ENCODE measurements around the gene PPY.
"Not testable (repeated sequence)": the region's sequence is repeated elsewhere in the genome, so short reads cannot be mapped to it uniquely, and the experiment has no call there.

The PPY gene

DNA sequence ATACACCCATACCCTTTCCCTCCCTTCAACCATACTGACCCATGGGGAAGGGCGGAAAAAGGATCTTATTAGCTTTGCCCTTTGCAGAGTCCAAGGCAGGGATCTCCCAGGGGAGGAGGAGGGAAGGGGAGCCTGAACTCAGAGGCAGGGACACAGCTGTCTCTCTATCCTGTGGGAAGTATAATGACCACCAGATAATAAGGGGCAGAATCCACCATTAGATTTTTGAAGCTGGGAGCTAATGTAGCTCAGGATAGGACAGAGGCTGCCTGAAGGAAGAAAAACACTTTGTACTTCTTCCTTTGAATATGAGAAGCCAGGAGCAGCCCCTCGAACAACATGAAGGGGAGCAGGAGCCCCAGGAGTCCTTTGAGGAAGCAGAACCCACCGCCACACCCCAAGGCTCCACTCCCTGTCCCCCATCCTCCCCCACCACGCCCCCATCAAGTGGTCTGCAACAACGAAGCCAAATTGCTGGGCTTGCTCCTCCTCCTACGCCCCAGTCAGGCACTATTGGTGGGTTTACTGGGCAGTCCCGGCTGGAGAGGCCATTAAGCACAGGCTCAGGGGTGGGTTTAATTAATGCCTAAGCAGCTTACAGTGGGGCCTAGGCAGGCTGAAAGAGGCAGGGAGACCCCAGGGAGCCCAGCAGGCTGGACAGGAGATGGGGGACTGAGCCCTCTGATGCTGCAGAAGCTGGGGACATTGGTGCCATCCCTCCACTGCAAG lies 40.3 kb downstream of the PPY start:
- no peak for DNase-seq

DNA sequence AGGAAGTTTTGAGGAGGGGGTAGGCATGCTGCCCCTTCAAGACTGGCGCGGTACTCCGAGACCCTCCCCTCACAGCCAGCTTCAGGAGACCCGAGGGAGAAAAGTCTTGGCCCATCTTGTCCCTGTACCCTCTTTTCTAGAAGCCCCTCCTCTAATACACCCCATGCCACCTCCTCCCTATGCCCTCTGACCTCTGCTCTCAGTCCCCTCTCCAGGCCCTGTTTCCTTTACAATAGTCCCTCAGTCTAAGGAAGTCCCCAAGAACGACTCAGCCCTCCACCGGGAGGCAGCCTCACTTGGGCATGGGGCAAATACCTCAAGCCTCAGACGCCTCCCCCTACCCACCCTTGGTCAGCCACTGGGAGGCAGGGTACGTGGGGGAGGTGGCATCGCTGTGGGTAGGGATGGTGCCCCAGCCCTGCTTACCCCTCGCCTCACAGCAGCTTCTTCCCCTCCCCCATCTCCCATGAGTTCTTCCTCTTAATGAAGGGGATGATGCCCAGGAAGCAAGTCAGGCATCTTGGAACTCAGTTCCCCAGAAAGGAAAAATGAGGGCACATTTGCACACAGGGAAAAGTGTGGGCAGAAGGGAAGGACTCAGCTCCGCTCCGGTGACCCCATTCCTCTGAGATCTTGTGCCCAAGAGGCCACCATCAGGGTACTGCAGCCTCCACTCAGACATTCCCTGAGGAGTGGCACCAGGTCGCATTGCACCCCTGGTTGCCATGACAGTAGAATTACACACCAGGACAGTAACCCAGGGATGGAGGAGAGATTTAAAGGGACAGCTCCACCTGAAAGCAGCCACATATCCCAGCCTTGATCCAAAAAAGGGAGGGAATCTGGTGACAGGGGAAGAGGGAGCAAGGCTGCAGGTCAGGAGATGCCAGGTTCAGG lies 41.2 kb downstream of the PPY start:
- DNase-seq, result no peak

DNA sequence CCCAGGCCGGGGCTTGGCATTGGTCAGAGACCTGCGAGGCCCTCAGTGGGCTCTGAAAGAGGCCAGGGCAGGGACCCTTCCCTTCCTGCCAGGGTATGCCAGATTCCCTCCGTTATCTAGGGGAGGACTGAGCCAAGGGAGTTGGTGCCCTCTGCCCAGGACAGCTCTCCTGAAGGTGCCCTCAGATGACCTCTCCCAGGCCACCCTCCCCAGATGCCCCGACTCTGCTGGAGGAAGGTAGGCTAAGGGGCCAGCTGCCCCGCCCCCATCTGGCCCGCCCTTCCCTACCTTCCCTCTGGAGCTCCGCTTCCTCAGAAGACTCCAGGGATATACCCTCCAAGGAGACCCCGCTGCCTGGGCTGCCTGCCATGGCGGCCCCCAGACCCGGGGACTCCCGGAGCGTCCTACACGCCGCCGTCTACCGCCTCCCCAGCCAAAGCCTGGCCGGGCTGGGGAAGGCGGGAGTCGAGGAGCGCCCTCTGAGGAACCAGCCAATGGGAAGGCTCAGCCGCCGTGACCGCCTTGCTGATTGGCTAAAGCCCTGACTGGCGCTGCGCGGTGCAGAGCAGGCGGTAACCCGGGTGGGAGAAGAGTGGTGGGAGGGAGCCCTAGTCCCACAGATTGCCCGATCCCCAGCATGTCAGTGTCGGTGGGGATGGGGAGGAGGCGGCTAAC lies 42.0 kb downstream of the PPY start:
- peak; percentile 79 for DNase-seq

DNA sequence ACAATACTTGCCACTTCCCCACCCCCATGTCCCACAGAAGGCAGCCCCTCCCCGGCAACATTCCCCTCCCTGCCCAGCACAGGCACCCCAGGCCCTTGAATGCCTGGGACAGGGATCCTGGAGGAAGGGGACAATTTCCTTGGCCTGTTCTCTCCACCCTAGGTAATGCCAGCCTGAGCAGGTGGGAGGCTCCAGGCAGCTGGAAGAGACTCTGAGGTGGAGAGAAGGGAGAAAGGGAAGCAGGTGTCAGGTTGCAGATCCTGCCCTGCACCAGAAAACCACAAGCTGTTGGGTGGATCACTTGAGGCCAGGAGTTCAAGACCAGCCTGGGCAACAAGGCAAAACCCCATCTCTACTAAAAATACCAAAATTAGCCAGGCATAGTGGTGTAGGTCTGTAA lies 43.8 kb downstream of the PPY start:
- DNase-seq, result no peak

DNA sequence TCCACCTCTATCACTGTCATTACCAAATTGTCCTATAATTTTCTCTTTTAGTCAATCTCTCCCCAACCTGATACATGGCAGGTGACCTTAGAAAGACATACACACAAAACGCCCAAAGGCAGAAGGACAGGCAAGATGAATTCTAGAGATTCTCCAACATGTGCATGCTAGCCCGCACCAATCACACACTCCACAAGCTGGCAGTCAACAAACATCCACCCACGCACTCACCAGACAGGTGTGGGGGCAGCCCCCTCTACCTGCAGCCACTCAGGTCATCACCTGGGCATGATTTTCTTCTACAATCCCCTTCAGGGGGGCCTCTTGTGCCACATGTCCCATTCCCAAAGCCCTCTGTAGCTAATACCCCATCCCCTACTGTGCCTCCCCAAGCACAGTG lies 44.4 kb downstream of the PPY start:
- no peak for DNase-seq

DNA sequence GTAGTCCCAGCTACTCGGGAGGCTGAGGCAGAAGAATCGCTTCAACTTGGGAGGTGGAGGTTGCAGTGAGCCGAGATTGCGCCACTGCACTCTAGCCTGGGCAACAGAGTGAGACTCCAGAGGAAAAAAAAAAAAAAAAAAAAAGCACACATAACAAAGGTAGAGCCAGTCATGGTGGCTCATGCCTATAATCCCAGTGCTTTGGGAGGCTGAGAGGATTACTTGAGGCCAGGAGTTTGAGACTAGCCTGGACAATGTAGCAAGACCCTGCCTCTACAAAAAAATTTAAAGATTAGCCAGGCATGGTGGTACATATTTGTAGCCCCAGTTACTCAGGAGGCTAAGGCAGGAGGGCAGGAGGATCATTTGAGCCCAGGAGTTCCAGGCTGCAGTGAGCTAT lies 47.8 kb downstream of the PPY start:
- DNase-seq, result not testable (repeated sequence)

DNA sequence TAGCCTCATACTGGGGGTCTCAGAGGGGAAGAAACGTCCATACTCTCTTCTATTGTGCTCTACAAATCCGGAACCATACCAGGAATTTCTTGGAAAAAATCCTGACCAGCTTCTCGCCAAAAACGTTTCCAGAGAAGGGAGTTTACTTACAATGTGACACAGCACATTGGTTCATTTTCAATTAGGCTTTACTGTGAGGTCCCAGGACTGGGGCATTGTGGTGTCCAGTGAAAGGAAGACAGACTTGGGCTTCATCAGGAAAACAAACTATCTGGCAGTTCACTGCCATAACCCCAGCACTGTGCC lies 49.7 kb downstream of the PPY start:
- no peak for DNase-seq

DNA sequence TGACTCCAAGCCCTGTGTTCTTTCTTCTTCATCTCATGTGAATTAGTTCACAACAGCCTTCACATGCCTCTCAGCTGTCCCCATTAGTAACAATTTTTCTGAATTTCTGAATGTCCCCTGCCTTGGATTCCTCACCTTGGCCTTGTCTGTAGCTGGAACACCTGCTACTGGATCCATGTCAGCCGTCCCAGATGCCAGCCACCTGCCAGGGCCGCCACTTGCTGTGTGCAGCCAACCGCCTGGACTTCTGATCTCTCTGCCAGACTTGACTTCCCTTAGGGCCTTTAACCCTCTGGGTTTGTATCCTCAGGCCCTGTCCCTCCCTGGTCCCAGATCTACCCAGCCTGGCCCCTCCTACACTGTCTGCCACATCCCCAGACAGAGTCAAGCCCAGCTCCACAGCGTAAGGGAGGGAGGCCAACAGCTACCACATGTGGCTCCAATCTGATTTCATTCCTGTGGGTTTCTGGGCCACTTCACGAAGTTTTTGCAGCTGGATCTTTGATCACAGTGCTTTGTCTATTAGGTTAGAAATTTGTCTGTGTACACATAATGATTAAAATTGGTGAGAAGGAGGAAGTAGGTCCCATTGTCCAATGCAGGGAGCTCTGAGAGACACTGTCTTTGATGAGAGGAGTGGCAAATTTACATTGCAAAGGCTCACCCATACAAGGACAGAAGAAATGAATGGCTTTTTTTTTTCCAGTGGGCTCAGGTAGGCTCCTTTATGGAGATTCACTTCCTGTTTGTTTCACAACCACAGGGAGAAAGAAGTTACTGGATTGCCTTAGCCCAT lies 50.2 kb downstream of the PPY start:
- DNase-seq, result no peak
